ENCODE results near the gene ANKS6. TPM values are rescaled to one million over a fixed set of nuclear protein-coding genes. Genes with fewer than 3 reads are reported as not detected.

The ANKS6 gene
- total and polyA plus RNA-seq, 9 of the 15 experiments (the other 6 are each of a cell fraction or from before 2014, with no cell fraction given), result 9.9 to 74.5 (median 36.9) TPM

DNA sequence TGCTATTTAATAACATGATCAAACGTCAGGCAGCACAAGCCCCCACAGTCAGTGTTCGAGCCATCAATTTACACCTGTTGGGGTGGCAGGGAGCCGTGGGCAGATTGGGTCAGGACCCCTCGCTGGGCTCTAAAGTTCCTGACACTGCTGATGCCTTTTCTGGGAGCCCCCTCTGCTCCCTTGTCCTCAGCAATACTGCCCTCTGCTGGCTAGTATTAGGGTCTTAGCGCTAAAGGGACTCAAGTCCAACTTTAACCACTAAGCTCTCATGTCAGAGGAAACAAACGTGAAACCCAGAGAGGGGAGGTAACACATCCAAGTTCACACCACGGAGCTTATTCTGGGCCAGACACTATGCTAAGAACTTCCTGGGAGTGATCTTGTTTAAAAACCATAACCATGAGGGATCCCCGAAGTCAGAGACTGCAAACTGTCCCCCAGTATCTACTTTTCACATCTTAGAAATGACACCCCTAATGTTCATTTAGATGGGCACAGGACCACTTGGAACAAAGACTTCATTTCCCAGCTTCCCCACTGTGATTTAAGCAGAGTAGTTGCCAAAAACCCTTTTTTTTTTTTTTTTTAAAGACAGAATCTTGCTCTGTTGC is 20.4 kb downstream of the ANKS6 start (continued):
- TF ChIP-seq TCF7 (IDR thresholded peaks at IDR 0.05; ENCODE audit: borderline replicate concordance) (no peak), RB1 (IDR thresholded peaks at IDR 0.05; ENCODE audit: low read depth) (no peak), ZSCAN29 (IDR thresholded peaks at IDR 0.05) (no peak), SMARCE1 (IDR thresholded peaks at IDR 0.05) (no peak), FOXJ3 (CRISPR knock-in tag; IDR thresholded peaks at IDR 0.05) (no peak), NFATC3 (IDR thresholded peaks at IDR 0.05) (no peak), MAZ (CRISPR knock-in tag; conservative IDR thresholded peaks at IDR 0.05 in 1 of 2, IDR thresholded peaks at IDR 0.05 in 1 of 2) (peak in 1 of 2 experiments; percentile 57; a peak in 2 of 4 replicates), NELFE (IDR thresholded peaks at IDR 0.05; ENCODE audit: insufficient read depth, insufficient read length) (no peak), STAG1 (CRISPR knock-in tag; IDR thresholded peaks at IDR 0.05; ENCODE audit: borderline replicate concordance) (peak; percentile 78), CBX5 (IDR thresholded peaks at IDR 0.05; ENCODE audit: borderline replicate concordance, low read depth) (no peak), XRCC5 (IDR thresholded peaks at IDR 0.05; ENCODE audit: low read depth, low read length) (no peak), ZC3H4 (CRISPR knock-in tag; IDR thresholded peaks at IDR 0.05; ENCODE audit: borderline replicate concordance) (no peak), TEAD2 (tag; IDR thresholded peaks at IDR 0.05) (no peak), MEF2D (tag; conservative IDR thresholded peaks at IDR 0.05; ENCODE audit: low read depth) (no peak), NRF1 (conservative IDR thresholded peaks at IDR 0.05 in 1 of 2, IDR thresholded peaks at IDR 0.05 in 1 of 2) (no peak), CREM (IDR thresholded peaks at IDR 0.05; ENCODE audit: low read depth) (no peak), ZNF830 (CRISPR knock-in tag; IDR thresholded peaks at IDR 0.05) (no peak), ARID1B (IDR thresholded peaks at IDR 0.05) (no peak), YY1 (IDR thresholded peaks at IDR 0.05; ENCODE audit: borderline replicate concordance in 1 of 3, control insufficient read depth in 1 of 3, extremely low read depth in 1 of 3, insufficient read depth in 3 of 3, insufficient read length in 1 of 3, insufficient replicate concordance in 2 of 3, low read depth in 1 of 3, low read length in 2 of 3) (peak in 1 of 3 experiments; percentile 10), BACH1 (tag; IDR thresholded peaks at IDR 0.05) (no peak)
- TF ChIP-seq, protein P1, sequence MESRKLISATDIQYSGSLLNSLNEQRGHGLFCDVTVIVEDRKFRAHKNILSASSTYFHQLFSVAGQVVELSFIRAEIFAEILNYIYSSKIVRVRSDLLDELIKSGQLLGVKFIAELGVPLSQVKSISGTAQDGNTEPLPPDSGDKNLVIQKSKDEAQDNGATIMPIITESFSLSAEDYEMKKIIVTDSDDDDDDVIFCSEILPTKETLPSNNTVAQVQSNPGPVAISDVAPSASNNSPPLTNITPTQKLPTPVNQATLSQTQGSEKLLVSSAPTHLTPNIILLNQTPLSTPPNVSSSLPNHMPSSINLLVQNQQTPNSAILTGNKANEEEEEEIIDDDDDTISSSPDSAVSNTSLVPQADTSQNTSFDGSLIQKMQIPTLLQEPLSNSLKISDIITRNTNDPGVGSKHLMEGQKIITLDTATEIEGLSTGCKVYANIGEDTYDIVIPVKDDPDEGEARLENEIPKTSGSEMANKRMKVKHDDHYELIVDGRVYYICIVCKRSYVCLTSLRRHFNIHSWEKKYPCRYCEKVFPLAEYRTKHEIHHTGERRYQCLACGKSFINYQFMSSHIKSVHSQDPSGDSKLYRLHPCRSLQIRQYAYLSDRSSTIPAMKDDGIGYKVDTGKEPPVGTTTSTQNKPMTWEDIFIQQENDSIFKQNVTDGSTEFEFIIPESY (CRISPR knock-in tag; IDR thresholded peaks at IDR 0.05), result peak; percentile 87
- TF ChIP-seq, protein P2, sequence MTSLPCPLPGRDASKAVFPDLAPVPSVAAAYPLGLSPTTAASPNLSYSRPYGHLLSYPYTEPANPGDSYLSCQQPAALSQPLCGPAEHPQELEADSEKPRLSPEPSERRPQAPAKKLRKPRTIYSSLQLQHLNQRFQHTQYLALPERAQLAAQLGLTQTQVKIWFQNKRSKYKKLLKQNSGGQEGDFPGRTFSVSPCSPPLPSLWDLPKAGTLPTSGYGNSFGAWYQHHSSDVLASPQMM (CRISPR knock-in tag; IDR thresholded peaks at IDR 0.05), result no peak
- TF ChIP-seq, protein P3, sequence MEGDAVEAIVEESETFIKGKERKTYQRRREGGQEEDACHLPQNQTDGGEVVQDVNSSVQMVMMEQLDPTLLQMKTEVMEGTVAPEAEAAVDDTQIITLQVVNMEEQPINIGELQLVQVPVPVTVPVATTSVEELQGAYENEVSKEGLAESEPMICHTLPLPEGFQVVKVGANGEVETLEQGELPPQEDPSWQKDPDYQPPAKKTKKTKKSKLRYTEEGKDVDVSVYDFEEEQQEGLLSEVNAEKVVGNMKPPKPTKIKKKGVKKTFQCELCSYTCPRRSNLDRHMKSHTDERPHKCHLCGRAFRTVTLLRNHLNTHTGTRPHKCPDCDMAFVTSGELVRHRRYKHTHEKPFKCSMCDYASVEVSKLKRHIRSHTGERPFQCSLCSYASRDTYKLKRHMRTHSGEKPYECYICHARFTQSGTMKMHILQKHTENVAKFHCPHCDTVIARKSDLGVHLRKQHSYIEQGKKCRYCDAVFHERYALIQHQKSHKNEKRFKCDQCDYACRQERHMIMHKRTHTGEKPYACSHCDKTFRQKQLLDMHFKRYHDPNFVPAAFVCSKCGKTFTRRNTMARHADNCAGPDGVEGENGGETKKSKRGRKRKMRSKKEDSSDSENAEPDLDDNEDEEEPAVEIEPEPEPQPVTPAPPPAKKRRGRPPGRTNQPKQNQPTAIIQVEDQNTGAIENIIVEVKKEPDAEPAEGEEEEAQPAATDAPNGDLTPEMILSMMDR (IDR thresholded peaks at IDR 0.05 in 2 of 3, conservative IDR thresholded peaks at IDR 0.05 in 1 of 3; ENCODE audit: insufficient read depth in 2 of 3, low read depth in 1 of 3, low read length in 3 of 3), result peak; percentile 76 to 81 (median 81)
- TF ChIP-seq, protein P4, sequence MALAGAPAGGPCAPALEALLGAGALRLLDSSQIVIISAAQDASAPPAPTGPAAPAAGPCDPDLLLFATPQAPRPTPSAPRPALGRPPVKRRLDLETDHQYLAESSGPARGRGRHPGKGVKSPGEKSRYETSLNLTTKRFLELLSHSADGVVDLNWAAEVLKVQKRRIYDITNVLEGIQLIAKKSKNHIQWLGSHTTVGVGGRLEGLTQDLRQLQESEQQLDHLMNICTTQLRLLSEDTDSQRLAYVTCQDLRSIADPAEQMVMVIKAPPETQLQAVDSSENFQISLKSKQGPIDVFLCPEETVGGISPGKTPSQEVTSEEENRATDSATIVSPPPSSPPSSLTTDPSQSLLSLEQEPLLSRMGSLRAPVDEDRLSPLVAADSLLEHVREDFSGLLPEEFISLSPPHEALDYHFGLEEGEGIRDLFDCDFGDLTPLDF (CRISPR knock-in tag; IDR thresholded peaks at IDR 0.05), result no peak

Measured in K562 (cell line).